ENCODE data around the gene CTBP1.

DNA sequence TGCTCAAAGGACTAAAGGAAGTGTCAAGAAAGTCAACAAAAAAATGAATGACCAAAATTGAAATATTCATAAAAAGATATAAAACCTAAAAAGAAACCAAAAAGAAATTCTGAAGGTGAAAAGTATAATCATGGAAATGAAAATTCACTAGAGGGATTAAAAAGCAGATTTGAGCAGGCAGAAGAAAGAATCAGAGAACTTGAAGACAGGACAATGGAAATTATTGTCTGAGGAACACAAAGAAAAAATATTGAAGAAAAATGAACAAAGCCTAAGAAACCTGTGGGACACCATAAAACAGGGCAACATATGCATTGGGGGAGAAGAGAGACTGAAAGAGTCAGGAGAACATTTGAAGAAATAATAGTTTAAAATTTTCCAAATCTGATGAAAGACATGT lies 66.6 kb downstream of the CTBP1 start:
- TF ChIP-seq, protein P1, sequence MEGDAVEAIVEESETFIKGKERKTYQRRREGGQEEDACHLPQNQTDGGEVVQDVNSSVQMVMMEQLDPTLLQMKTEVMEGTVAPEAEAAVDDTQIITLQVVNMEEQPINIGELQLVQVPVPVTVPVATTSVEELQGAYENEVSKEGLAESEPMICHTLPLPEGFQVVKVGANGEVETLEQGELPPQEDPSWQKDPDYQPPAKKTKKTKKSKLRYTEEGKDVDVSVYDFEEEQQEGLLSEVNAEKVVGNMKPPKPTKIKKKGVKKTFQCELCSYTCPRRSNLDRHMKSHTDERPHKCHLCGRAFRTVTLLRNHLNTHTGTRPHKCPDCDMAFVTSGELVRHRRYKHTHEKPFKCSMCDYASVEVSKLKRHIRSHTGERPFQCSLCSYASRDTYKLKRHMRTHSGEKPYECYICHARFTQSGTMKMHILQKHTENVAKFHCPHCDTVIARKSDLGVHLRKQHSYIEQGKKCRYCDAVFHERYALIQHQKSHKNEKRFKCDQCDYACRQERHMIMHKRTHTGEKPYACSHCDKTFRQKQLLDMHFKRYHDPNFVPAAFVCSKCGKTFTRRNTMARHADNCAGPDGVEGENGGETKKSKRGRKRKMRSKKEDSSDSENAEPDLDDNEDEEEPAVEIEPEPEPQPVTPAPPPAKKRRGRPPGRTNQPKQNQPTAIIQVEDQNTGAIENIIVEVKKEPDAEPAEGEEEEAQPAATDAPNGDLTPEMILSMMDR (IDR thresholded peaks at IDR 0.05): no peak
- no peak for TF ChIP-seq EZH2 (IDR thresholded peaks at IDR 0.05; ENCODE audit: borderline replicate concordance, insufficient read depth, low read depth, low read length, poor library complexity, severe bottlenecking)
